ENCODE data around the gene GART.

GRCh38 chr21:33477066-33477465 is 64.9 kb downstream of the GART start:
- TF ChIP-seq CTCF (optimal IDR thresholded peaks at IDR 0.05 in 1 of 3, IDR thresholded peaks at IDR 0.05 in 1 of 3, conservative IDR thresholded peaks at IDR 0.05 in 1 of 3; ENCODE audit: extremely low read depth in 1 of 3, insufficient read depth in 2 of 3, low read length in 3 of 3), result no peak
- no peak for TF ChIP-seq EZH2 (IDR thresholded peaks at IDR 0.05; ENCODE audit: low read length)
